ENCODE results near the gene SLCO3A1.

The SLCO3A1 gene

DNA sequence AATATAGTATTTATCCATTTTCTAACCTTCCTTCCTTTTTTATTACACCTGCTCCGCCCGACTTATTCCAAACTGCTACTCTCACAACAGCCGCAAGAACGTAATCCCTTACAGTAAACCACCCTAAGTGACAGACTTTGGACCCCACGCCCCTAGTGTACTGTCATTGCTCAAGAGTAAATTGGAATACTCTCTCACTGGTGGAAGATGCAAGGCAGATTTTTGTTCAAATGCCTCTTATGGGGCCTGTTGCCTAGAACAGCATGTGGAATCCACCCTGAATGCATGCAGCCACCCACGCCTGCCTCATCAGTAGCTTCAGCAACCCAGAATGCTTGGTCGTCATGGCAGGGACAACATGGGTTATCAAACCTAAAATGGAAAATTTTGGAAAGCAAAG is 313.9 kb downstream of the SLCO3A1 start:
- no peak overlapping the region for H3K4me3 ChIP-seq (ENCODE audit: low read depth, low read length)
- TF ChIP-seq, protein P1, sequence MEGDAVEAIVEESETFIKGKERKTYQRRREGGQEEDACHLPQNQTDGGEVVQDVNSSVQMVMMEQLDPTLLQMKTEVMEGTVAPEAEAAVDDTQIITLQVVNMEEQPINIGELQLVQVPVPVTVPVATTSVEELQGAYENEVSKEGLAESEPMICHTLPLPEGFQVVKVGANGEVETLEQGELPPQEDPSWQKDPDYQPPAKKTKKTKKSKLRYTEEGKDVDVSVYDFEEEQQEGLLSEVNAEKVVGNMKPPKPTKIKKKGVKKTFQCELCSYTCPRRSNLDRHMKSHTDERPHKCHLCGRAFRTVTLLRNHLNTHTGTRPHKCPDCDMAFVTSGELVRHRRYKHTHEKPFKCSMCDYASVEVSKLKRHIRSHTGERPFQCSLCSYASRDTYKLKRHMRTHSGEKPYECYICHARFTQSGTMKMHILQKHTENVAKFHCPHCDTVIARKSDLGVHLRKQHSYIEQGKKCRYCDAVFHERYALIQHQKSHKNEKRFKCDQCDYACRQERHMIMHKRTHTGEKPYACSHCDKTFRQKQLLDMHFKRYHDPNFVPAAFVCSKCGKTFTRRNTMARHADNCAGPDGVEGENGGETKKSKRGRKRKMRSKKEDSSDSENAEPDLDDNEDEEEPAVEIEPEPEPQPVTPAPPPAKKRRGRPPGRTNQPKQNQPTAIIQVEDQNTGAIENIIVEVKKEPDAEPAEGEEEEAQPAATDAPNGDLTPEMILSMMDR (IDR thresholded peaks at IDR 0.05; ENCODE audit: low read depth, low read length): no peak

DNA sequence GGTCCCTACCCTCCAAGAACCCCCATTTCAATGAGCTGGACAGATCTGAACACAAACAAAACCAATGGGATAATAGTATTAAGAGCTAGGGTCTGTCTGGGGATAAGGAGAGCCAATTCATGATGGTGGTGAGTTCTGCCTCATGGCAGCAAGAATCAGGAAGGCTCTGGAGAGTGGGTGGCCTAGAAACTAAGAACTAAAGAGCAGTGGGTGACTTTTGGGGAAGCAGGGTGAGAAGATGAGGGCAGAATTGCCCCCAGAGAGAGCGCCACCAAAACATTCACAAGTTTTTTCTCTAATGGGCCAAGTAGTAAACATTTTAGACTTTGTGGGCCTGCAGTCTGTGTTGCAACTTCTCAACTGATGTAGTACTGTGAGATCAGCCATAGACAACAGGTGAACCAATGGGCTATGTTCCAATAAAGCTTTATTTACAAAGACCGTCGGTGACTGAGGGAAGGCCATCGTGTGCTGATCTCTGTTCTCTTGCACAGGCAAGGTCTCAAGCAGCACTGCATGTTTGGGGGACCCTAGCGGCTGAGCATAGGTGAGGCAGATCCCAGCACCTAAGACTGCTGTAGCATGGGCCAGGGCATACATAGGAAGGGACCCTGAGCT is 314.7 kb downstream of the SLCO3A1 start:
- H3K4me3 ChIP-seq (ENCODE audit: low read depth, low read length): no peak overlapping the region
- TF ChIP-seq, protein P1 (IDR thresholded peaks at IDR 0.05; ENCODE audit: low read depth, low read length): no peak

DNA sequence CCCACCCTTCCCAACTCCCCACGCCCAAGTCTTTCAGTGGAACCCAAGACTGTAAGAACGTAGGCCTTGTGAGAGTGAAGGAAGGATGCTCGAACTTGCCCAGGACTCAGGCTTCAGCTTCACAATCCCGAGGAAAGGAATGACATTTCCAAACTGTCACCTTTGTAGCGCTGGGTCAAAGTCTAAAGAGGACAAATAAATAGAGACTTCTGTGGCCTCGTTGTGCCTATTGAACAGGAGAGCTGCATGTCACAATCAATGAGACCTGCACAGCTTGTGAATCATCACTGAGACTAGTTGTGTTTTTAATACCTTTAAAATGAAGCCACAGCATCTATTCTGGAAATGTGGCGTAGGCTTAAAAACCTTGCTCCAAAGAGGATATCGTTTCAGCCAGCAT is 317.4 kb downstream of the SLCO3A1 start:
- no peak overlapping the region for H3K4me3 ChIP-seq (ENCODE audit: low read depth, low read length)
- TF ChIP-seq, protein P1 (IDR thresholded peaks at IDR 0.05; ENCODE audit: low read depth, low read length): no peak

DNA sequence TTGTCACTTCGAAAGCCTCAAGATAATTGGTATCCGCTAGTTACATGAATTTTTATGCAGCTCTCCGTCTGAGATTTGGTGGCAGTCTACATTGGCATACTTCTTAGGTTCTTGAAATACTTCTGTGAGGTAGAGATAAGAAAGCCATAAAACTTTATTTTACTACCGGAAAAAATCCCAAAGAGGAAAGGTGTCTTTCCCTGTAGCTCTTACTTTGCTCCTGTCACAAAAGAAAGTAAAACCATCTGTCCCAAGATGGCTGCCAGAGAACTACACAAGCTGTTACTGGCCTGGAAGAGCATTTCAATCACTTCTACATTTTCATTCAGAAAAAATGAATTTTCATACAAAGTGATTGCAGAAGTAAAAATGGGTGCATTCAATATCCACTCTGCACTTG is 325.4 kb downstream of the SLCO3A1 start:
- no peak overlapping the region for H3K4me3 ChIP-seq (ENCODE audit: low read depth, low read length)
- TF ChIP-seq, protein P1 (IDR thresholded peaks at IDR 0.05; ENCODE audit: low read depth, low read length): no peak

DNA sequence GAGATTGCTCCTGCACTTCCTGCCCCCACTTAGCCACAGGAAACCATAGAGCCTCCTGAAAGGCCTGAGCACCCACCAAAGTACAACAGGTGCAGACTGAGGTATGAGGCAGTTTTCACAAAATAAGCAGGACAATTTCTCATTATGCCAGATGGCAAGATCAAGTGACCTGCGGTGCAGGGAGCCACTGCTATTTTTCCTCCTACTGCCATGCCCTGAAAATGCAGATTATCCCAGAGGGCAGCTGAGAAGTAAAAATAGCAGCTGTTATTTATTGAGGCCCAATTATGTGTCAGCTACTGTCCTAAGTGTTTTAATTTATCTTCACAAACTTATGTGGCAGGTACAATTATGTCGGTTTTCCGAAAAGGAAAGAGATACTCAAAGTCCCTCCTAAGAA is 330.6 kb downstream of the SLCO3A1 start:
- TF ChIP-seq, protein P1 (IDR thresholded peaks at IDR 0.05; ENCODE audit: low read depth, low read length): no peak
- H3K4me3 ChIP-seq (ENCODE audit: low read depth, low read length): no peak overlapping the region

DNA sequence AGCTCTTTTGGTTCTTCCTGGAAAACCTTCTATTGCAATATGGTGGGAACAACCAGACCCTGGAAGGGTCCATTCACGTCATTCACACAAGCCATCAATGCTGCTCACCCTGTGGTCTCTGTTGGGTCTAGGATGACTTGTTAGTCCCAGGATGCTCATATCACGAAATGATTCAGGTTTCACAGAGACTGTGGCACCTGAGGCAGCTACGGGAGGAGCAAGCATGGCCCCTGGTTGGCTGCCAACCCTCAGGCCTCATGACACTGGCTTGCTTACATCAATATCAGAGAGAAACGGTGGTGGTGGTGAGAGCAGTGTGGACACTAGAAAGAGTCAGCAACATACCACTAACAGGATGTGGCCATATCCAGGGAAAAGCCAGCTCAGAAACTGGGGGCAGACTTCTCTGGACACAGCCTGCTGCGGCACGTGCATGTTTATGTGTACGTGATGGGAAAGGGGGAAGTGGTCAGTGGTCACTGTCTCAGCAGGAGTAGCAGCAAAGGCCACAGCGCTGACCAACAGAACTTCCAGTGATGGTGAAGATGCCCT is 331.2 kb downstream of the SLCO3A1 start:
- TF ChIP-seq, protein P1 (IDR thresholded peaks at IDR 0.05; ENCODE audit: low read depth, low read length): no peak
- no peak overlapping the region for H3K4me3 ChIP-seq (ENCODE audit: low read depth, low read length)

DNA sequence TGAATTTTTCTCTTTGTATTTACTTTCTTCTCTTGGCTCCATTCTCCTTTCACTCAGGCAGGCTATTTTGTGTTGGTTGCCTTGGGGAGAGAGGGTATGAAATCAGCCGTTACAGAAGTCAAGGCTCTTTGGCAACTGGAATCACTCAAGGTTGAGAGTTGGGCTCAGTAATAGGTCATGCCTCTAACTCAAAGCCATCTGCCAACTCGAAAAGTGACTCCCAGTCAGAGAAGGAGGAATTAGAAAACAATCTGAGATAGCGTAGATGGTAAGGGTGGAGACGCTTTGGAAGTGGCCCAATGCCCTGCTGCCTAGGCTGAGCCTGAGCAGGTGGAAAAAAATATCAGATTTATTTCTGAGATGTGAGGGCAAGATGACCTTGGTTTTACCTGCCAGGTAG is 334.5 kb downstream of the SLCO3A1 start:
- TF ChIP-seq, protein P1 (IDR thresholded peaks at IDR 0.05; ENCODE audit: low read depth, low read length): no peak

More for the DNA sequence above, 334.5 kb downstream of the SLCO3A1 start:
- H3K4me3 ChIP-seq (ENCODE audit: low read depth, low read length): no peak overlapping the region
